Esophagus muscularis mucosa (tissue), 4 donors: ENCODE data around the gene GJC2.

Experiments used
- EP300 ChIP-seq: sonication (generic); formaldehyde crosslinking; IDR thresholded peaks from one replicate; pipeline ENCODE4 v1.6.1; 2017; ENCODE audit warnings: antibody characterized with exemption
- POLR2A ChIP-seq: fragments of 450-650 bp; IDR thresholded peaks from one replicate; pipeline ENCODE4 v1.6.1; 2017; ENCODE audit warnings: antibody characterized with exemption, moderate library complexity, mild to moderate bottlenecking, low read depth
- POLR2AphosphoS5 ChIP-seq, 2 donors: sonication (generic); formaldehyde crosslinking; IDR thresholded peaks; one replicate each; pipeline ENCODE4 v1.6.1; 2017; ENCODE audit warnings: antibody characterized with exemption in 2 of 2
- TF ChIP-seq, protein P1 (sequence below), 3 experiments: fragments of 200-600 bp in 2 of 3; fragments of 450-650 bp in 1 of 3; sonication (generic) in 2 of 3; IDR thresholded peaks; one replicate each; pipeline ENCODE4 v1.5.1; 2017 to 2019; ENCODE audit warnings: antibody characterized with exemption in 3 of 3, mild to moderate bottlenecking in 2 of 3, moderate library complexity in 1 of 3

GRCh38 chr1:228206582-228207351 lies 57.0 kb downstream of the GJC2 start:
- TF ChIP-seq POLR2AphosphoS5 (IDR thresholded peaks at IDR 0.05), result no peak
- TF ChIP-seq, protein P1, sequence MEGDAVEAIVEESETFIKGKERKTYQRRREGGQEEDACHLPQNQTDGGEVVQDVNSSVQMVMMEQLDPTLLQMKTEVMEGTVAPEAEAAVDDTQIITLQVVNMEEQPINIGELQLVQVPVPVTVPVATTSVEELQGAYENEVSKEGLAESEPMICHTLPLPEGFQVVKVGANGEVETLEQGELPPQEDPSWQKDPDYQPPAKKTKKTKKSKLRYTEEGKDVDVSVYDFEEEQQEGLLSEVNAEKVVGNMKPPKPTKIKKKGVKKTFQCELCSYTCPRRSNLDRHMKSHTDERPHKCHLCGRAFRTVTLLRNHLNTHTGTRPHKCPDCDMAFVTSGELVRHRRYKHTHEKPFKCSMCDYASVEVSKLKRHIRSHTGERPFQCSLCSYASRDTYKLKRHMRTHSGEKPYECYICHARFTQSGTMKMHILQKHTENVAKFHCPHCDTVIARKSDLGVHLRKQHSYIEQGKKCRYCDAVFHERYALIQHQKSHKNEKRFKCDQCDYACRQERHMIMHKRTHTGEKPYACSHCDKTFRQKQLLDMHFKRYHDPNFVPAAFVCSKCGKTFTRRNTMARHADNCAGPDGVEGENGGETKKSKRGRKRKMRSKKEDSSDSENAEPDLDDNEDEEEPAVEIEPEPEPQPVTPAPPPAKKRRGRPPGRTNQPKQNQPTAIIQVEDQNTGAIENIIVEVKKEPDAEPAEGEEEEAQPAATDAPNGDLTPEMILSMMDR (IDR thresholded peaks at IDR 0.05), result no peak
- TF ChIP-seq POLR2A, result no peak
- no peak for TF ChIP-seq EP300
